H9 (cell line): ENCODE results near the gene CACNA1A. TPM values are rescaled to one million over a fixed set of nuclear protein-coding genes. Genes with fewer than 3 reads are reported as not detected.

Experiments used
- DNase-seq: peaks from one replicate; pipeline ENCODE4 v3.0.0-alpha.2; 2017
- H2AFZ ChIP-seq: one replicate; pipeline ENCODE4 v1.6.1; 2013; ENCODE audit warnings: mild to moderate bottlenecking, low read length, control low read depth, moderate library complexity
- H2AK5ac ChIP-seq: 2 replicates; pipeline ENCODE4 v1.6.1; 2013; ENCODE audit warnings: low read length, control low read depth, mixed read lengths; ENCODE audit not compliant: insufficient read length
- H2BK120ac ChIP-seq: one replicate; pipeline ENCODE4 v1.6.1; 2013; ENCODE audit warnings: low read depth, mild to moderate bottlenecking, low read length, control low read depth, inconsistent platforms; ENCODE audit not compliant: poor library complexity, severe bottlenecking
- H2BK12ac ChIP-seq: 2 replicates; pipeline ENCODE4 v1.6.1; 2013; ENCODE audit warnings: low read length, control low read depth, mixed read lengths, low read depth; ENCODE audit not compliant: insufficient read length
- H2BK15ac ChIP-seq: 2 replicates; pipeline ENCODE4 v1.6.1; 2013; ENCODE audit warnings: low read depth, low read length, control low read depth
- H2BK20ac ChIP-seq: one replicate; pipeline ENCODE4 v1.6.1; 2013; ENCODE audit warnings: low read depth, mild to moderate bottlenecking, low read length, control low read depth, inconsistent platforms; ENCODE audit not compliant: poor library complexity, severe bottlenecking
- H2BK5ac ChIP-seq: 2 replicates; pipeline ENCODE4 v1.6.1; 2013; ENCODE audit warnings: low read length, control low read depth, mixed read lengths; ENCODE audit not compliant: insufficient read length
- H3K14ac ChIP-seq: 2 replicates; pipeline ENCODE4 v1.6.1; 2013; ENCODE audit warnings: low read length, control low read depth; ENCODE audit not compliant: insufficient read depth
- H3K18ac ChIP-seq: 2 replicates; pipeline ENCODE4 v1.6.1; 2013; ENCODE audit warnings: low read depth, mild to moderate bottlenecking, mixed read lengths, low read length, control low read depth; ENCODE audit not compliant: insufficient read length
- H3K23ac ChIP-seq: 2 replicates; pipeline ENCODE4 v1.6.1; 2013; ENCODE audit warnings: low read length, control low read depth, mixed read lengths, low read depth; ENCODE audit not compliant: insufficient read length
- H3K23me2 ChIP-seq: 2 replicates; pipeline ENCODE4 v1.6.1; 2013; ENCODE audit warnings: low read depth, mild to moderate bottlenecking, mixed read lengths, low read length, control low read depth; ENCODE audit not compliant: insufficient read length, poor library complexity, severe bottlenecking
- H3K27ac ChIP-seq: 2 replicates; pipeline ENCODE4 v1.5.1; 2013; ENCODE audit warnings: low read length, control low read depth, mixed read lengths, low read depth; ENCODE audit not compliant: insufficient read length
- H3K27me3 ChIP-seq: 2 replicates; pipeline ENCODE4 v1.6.1; 2013; ENCODE audit warnings: low read length, control low read depth, inconsistent platforms; ENCODE audit not compliant: insufficient read depth
- H3K4ac ChIP-seq: 2 replicates; pipeline ENCODE4 v1.6.1; 2013; ENCODE audit warnings: low read depth, mild to moderate bottlenecking, control low read depth, inconsistent platforms, low read length, moderate library complexity
- H3K4me1 ChIP-seq: 2 replicates; pipeline ENCODE4 v1.6.1; 2013; ENCODE audit warnings: low read length, control low read depth, inconsistent platforms; ENCODE audit not compliant: insufficient read depth
- H3K4me2 ChIP-seq: 2 replicates; pipeline ENCODE4 v1.6.1; 2013; ENCODE audit warnings: low read length, control low read depth, mixed read lengths; ENCODE audit not compliant: insufficient read length, insufficient read depth
- H3K56ac ChIP-seq: 2 replicates; pipeline ENCODE4 v1.6.1; 2013; ENCODE audit warnings: low read depth, mild to moderate bottlenecking, mixed read lengths, low read length, control low read depth; ENCODE audit not compliant: insufficient read length
- H3K79me1 ChIP-seq: 2 replicates; pipeline ENCODE4 v1.6.1; 2013; ENCODE audit warnings: low read depth, mild to moderate bottlenecking, moderate library complexity, low read length, control low read depth, inconsistent platforms; ENCODE audit not compliant: insufficient read depth, poor library complexity, severe bottlenecking
- H3K79me2 ChIP-seq: 2 replicates; pipeline ENCODE4 v1.6.1; 2013; ENCODE audit warnings: low read length, control low read depth, inconsistent platforms; ENCODE audit not compliant: insufficient read depth
- H3K9ac ChIP-seq: 2 replicates; pipeline ENCODE4 v1.6.1; 2013; ENCODE audit warnings: low read length, control low read depth, mixed read lengths; ENCODE audit not compliant: insufficient read length; ENCODE audit errors: extremely low read depth
- H3K9me3 ChIP-seq: one replicate; pipeline ENCODE4 v1.6.1; 2013; ENCODE audit warnings: low read depth, low read length, inconsistent platforms; ENCODE audit not compliant: control insufficient read depth
- H3T11ph ChIP-seq: one replicate; pipeline ENCODE4 v1.6.1; 2013; ENCODE audit warnings: mild to moderate bottlenecking, low read length, control low read depth, inconsistent platforms
- H4K20me1 ChIP-seq: one replicate; pipeline ENCODE4 v1.6.1; 2013; ENCODE audit not compliant: control insufficient read depth, insufficient read length, insufficient read depth
- H4K5ac ChIP-seq: 2 replicates; pipeline ENCODE4 v1.6.1; 2013; ENCODE audit warnings: low read depth, mild to moderate bottlenecking, mixed read lengths, low read length, control low read depth; ENCODE audit not compliant: insufficient read length
- H4K8ac ChIP-seq: replicated peaks from 2 replicates; pipeline ENCODE4 v1.6.1; 2013; ENCODE audit warnings: low read length, control low read depth, mixed read lengths, low read depth; ENCODE audit not compliant: insufficient read length
- H4K91ac ChIP-seq: 2 replicates; pipeline ENCODE4 v1.6.1; 2013; ENCODE audit warnings: low read depth, mild to moderate bottlenecking, moderate library complexity, mixed read lengths, low read length, control low read depth; ENCODE audit not compliant: insufficient read length
- H3K27ac Mint-ChIP-seq, 3 experiments: 2 replicates in 2 of 3; 3 replicates in 1 of 3; pipeline ENCODE4 v1.8.0; 2020 to 2021; ENCODE audit warnings: mixed read lengths in 3 of 3, mild to moderate bottlenecking in 1 of 3, moderate library complexity in 1 of 3
- H3K27me3 Mint-ChIP-seq: 2 replicates; pipeline ENCODE4 v1.8.0; 2021; ENCODE audit warnings: low read depth, mild to moderate bottlenecking, moderate library complexity, mixed read lengths
- H3K36me3 Mint-ChIP-seq, 3 experiments: 2 replicates in 2 of 3; 3 replicates in 1 of 3; pipeline ENCODE4 v1.8.0; 2020 to 2021; ENCODE audit warnings: low read depth in 3 of 3, mixed read lengths in 3 of 3; ENCODE audit not compliant: insufficient read depth in 1 of 3
- H3K4me1 Mint-ChIP-seq, 2 experiments: 2 replicates each; pipeline ENCODE4 v1.8.0; 2020; ENCODE audit warnings: mixed read lengths in 2 of 2
- H3K4me3 Mint-ChIP-seq, 2 experiments: 2 replicates in 1 of 2; 3 replicates in 1 of 2; pipeline ENCODE4 v1.8.0; 2020 to 2021; ENCODE audit warnings: mild to moderate bottlenecking in 2 of 2, mixed read lengths in 2 of 2, moderate library complexity in 1 of 2
- H3K9me3 Mint-ChIP-seq, 2 experiments: 2 replicates in 1 of 2; 3 replicates in 1 of 2; pipeline ENCODE4 v1.8.0; 2020; ENCODE audit warnings: mild to moderate bottlenecking in 2 of 2, mixed read lengths in 2 of 2, moderate library complexity in 1 of 2
- WGBS: extraction: QIAGEN DNeasy Blood & Tissue Kit; methylation state at CpG from one replicate; pipeline ENCODE4 v1.1.7; 2013; ENCODE audit warnings: missing lambda C conversion rate, low lambda C conversion rate, mixed read lengths; ENCODE audit not compliant: insufficient read length; ENCODE audit errors: extremely low coverage; 5-methylcytosine and 5-hydroxymethylcytosine counted together
- total RNA-seq: library from RNA; stranded (reverse); gene quantifications from 2 replicates; pipeline ENCODE4 v1.2.1, GENCODE V29; 2021
- TF ChIP-seq, protein P1 (sequence below): fragments of 200-600 bp; sonication (generic); conservative IDR thresholded peaks from 3 replicates; pipeline ENCODE4 v1.8.0; 2021; ENCODE audit warnings: antibody characterized with exemption, mild to moderate bottlenecking

Gene CACNA1A
- total RNA-seq, 1 experiment from 2014 or later, result 8.0 TPM

DNA sequence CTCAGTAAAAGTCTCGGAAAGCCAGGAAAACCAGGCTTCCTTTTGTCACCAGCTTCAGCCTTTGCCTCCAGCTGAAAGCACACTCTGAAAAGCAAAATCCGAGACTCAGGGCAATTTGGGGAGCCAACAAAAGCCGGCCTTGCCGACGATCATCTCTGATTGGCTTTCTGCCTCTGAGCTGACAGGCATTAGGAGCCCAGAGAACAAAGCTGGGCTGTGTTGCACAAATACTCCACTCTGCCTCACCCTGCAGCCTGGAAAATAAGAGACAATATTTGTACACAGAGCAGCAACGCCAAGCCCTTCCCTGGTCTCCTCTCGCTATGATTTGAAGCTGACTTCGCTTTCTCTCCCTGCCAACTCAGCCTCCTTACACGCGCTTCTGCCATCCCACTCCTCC is 46.9 kb downstream of the CACNA1A start:
- Histone ChIP-seq H3K9me3 (no peaks in the 10 kb centered on the region), H2BK20ac (no peak overlapping the region), H3K23me2 (no peaks in the 10 kb centered on the region), H3K4ac (no peak overlapping the region), H2BK15ac (no peak overlapping the region), H4K5ac (no peak overlapping the region), H2AFZ (no peak overlapping the region), H4K8ac (no peak overlapping the region), H3K27me3 (no peaks in the 10 kb centered on the region), H3K9ac (no peak overlapping the region), H3K14ac (no peak overlapping the region), H2BK12ac (no peak overlapping the region), H3K18ac (no peak overlapping the region), H2BK5ac (no peak overlapping the region), H3K23ac (no peak overlapping the region), H2BK120ac (no peak overlapping the region), H3K56ac (no peak overlapping the region), H3K79me2 (no peaks in the 10 kb centered on the region), H3K27ac (no peak overlapping the region), H3K4me2 (no peak overlapping the region), H3K4me1 (peaks cover 3% of the 10 kb centered on the region; the same call in 1 of the 2 replicates), H4K20me1 (no peaks in the 10 kb centered on the region), H2AK5ac (no peak overlapping the region), H4K91ac (no peak overlapping the region), H3K79me1 (no peaks in the 10 kb centered on the region), H3T11ph (no peak overlapping the region)
- Mint-ChIP-seq H3K36me3 (peaks cover 0 to under 1% (median 0%) of the 10 kb centered on the region in 3 experiments; a peak in 2 of 7 replicates), H3K27ac (peak overlapping the region in 2 of 3 experiments; percentile 48 to 80; a peak in 3 of 7 replicates), H3K9me3 (no peaks in the 10 kb centered on the region), H3K27me3 (peaks cover 8% of the 10 kb centered on the region), H3K4me3 (no peak overlapping the region), H3K4me1 (peaks cover 25 to 42% of the 10 kb centered on the region in 2 experiments)
- DNase-seq, result no peak
- no CpG with 5 or more reads among the region's 10 CpGs for WGBS
- TF ChIP-seq, protein P1, sequence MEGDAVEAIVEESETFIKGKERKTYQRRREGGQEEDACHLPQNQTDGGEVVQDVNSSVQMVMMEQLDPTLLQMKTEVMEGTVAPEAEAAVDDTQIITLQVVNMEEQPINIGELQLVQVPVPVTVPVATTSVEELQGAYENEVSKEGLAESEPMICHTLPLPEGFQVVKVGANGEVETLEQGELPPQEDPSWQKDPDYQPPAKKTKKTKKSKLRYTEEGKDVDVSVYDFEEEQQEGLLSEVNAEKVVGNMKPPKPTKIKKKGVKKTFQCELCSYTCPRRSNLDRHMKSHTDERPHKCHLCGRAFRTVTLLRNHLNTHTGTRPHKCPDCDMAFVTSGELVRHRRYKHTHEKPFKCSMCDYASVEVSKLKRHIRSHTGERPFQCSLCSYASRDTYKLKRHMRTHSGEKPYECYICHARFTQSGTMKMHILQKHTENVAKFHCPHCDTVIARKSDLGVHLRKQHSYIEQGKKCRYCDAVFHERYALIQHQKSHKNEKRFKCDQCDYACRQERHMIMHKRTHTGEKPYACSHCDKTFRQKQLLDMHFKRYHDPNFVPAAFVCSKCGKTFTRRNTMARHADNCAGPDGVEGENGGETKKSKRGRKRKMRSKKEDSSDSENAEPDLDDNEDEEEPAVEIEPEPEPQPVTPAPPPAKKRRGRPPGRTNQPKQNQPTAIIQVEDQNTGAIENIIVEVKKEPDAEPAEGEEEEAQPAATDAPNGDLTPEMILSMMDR, result no peak
